Left cardiac atrium (tissue), 4 donors: ENCODE measurements around the gene PSMC2. TPM values are rescaled to one million over a fixed set of nuclear protein-coding genes. Genes with fewer than 3 reads are reported as not detected.
"Not testable (repeated sequence)": the region's sequence is repeated elsewhere in the genome, so short reads cannot be mapped to it uniquely, and the experiment has no call there.

Experiments
- ATAC-seq, 2 donors: fragments of 200-7000 bp; cut with Tn5 transposase; one replicate each; pipeline ENCODE4 v1.9.1; 2020; ENCODE audit warnings: mild to moderate bottlenecking in 2 of 2, moderate library complexity in 2 of 2
- DNase-seq: peaks from one replicate; pipeline ENCODE4 v3.0.0-alpha.2; 2020
- intact Hi-C, 2 donors: fragments of 100-400 bp; cut with DNase I; formaldehyde crosslinking; loops; one replicate each; pipeline versions ENCODE4 v1.14.1 to v1.15.1; 2022 to 2023
- total RNA-seq, 2 donors: library from RNA; stranded (reverse); fragmentation: NEBNext Ultra II Directional; extraction: Animal tissue kit (Norgen Biotek cat#: 25700); gene quantifications; one replicate each; pipeline ENCODE4 v1.2.1, GENCODE V29; 2021
- donor health status: DM: no; HTN: yes; CAD: no.
- donor health status: DM: no; HTN: yes; CAD: no; lungs with severe emphysema.
- donor health status: DM: yes; HTN: yes; CAD: no.
- donor health status: Dilated cardiomyopathy.

Gene PSMC2
- total RNA-seq, 2 donors from 2014 or later, result 105 to 115 TPM

- intact Hi-C loops, DNase-seq, ATAC-seq: not testable (repeated sequence)
Measured at GRCh38 chr7:103405789-103406613, 58.6 kb downstream of the PSMC2 start.

DNA sequence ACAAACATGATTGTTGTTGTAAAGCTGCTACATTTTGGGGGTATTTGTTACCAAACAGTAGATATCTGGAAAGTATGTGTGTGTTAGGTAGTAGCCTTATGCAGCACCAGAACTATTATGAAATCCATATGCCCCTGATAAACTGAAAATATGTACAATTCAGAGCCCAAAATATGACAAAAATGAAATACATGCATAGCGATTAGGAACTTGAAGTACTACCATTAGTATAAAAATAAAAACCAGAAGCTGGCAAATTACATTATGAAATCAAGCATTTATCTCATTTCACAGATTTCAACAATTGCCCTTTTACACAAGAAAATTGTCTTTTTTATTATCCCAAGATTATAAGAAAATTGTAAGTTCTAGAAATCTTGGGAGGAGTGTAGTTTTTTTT, 64.7 kb downstream of the PSMC2 start:
- DNase-seq, result no peak
- no peak for ATAC-seq
- intact Hi-C loops, result no loop called here

GRCh38 chr7:103413407-103413806, 66.0 kb downstream of the PSMC2 start:
- intact Hi-C loops, result no loop called here
- no peak for ATAC-seq
- DNase-seq, result no peak

GRCh38 chr7:103418241-103418640, 70.8 kb downstream of the PSMC2 start:
- ATAC-seq (no peak), DNase-seq (no peak)
- intact Hi-C loops, result no loop called here

Other genes starting within 250 kb of the PSMC2 start
- 1 to 10 TPM; 5.3 to 9.7 TPM for gene NAPEPLD, start 198.5 kb upstream of the PSMC2 start, total RNA-seq
- gene PMPCB, start 50.2 kb upstream of the PSMC2 start, total RNA-seq, result 10 to 100 TPM; 49.2 to 55.9 TPM
- 10 to 100 TPM; 12.3 to 15.8 TPM for gene DNAJC2, start 2.9 kb upstream of the PSMC2 start, total RNA-seq
- gene SLC26A5, start 98.6 kb downstream of the PSMC2 start, total RNA-seq, result not detected